ENCODE data around the gene ARID5B.
"Not testable (repeated sequence)": the region's sequence is repeated elsewhere in the genome, so short reads cannot be mapped to it uniquely, and the experiment has no call there.

ARID5B gene

GRCh38 chr10:61860964-61861758 lies 40.3 kb upstream of the ARID5B start:
- H3K4me3 ChIP-seq (ENCODE audit: low read depth, low read length): no peak overlapping the region
- no peak for TF ChIP-seq CTCF (IDR thresholded peaks at IDR 0.05; ENCODE audit: borderline replicate concordance, insufficient read depth, low read depth, low read length)

- H3K4me3 ChIP-seq (ENCODE audit: low read depth, low read length): no peak overlapping the region
- TF ChIP-seq CTCF (IDR thresholded peaks at IDR 0.05; ENCODE audit: borderline replicate concordance, insufficient read depth, low read depth, low read length): no peak
Measured at GRCh38 chr10:61863981-61864380, 37.5 kb upstream of the ARID5B start.

GRCh38 chr10:61866700-61867368 lies 34.7 kb upstream of the ARID5B start:
- TF ChIP-seq CTCF (IDR thresholded peaks at IDR 0.05; ENCODE audit: borderline replicate concordance, insufficient read depth, low read depth, low read length): no peak
- H3K4me3 ChIP-seq (ENCODE audit: low read depth, low read length): no peak overlapping the region

- H3K4me3 ChIP-seq (ENCODE audit: low read depth, low read length): not testable (repeated sequence)
Measured at GRCh38 chr10:61867374-61867773, 34.1 kb upstream of the ARID5B start.

GRCh38 chr10:61867817-61868216 lies 33.7 kb upstream of the ARID5B start:
- H3K4me3 ChIP-seq (ENCODE audit: low read depth, low read length): not testable (repeated sequence)

GRCh38 chr10:61869041-61869675 lies 32.3 kb upstream of the ARID5B start:
- H3K4me3 ChIP-seq (ENCODE audit: low read depth, low read length): no peak overlapping the region
- TF ChIP-seq CTCF (IDR thresholded peaks at IDR 0.05; ENCODE audit: borderline replicate concordance, insufficient read depth, low read depth, low read length): no peak

- TF ChIP-seq CTCF (IDR thresholded peaks at IDR 0.05; ENCODE audit: borderline replicate concordance, insufficient read depth, low read depth, low read length): no peak
- H3K4me3 ChIP-seq (ENCODE audit: low read depth, low read length): no peak overlapping the region
Measured at GRCh38 chr10:61869774-61870525, 31.5 kb upstream of the ARID5B start.

All from GM12875 (cell line).